Spleen (tissue), 11 donors: ENCODE measurements around the gene RERE. TPM values are rescaled to one million over a fixed set of nuclear protein-coding genes. Genes with fewer than 3 reads are reported as not detected.

ENCODE experiments used
- DNase-seq: peaks from one replicate; pipeline ENCODE4 v3.0.0-alpha.2; 2020
- H3K27ac ChIP-seq, 8 donors: fragments of 200-600 bp; sonication (generic) in 7 of 8; 1 replicate in 4 of 8; 2 replicates in 4 of 8; pipeline versions ENCODE4 v1.5.0 to v1.8.0; 2016 to 2021; ENCODE audit warnings: inconsistent platforms in 4 of 8, mild to moderate bottlenecking in 4 of 8, moderate library complexity in 1 of 8
- H3K27me3 ChIP-seq, 7 donors: fragments of 200-600 bp; sonication (generic) in 6 of 7; replicated peaks in 1 of 7; 1 replicate in 4 of 7; 2 replicates in 3 of 7; pipeline versions ENCODE4 v1.5.0 to v1.8.0; 2016 to 2021; ENCODE audit warnings: inconsistent platforms in 3 of 7, mild to moderate bottlenecking in 1 of 7
- H3K36me3 ChIP-seq, 6 donors: fragments of 200-600 bp; sonication (generic) in 5 of 6; 1 replicate in 4 of 6; 2 replicates in 2 of 6; pipeline versions ENCODE4 v1.5.0 to v1.8.0; 2016 to 2021; ENCODE audit warnings: inconsistent platforms in 2 of 6
- H3K4me1 ChIP-seq, 6 donors: fragments of 200-600 bp; sonication (generic) in 5 of 6; 1 replicate in 3 of 6; 2 replicates in 3 of 6; pipeline versions ENCODE4 v1.5.0 to v1.8.0; 2016 to 2021; ENCODE audit warnings: inconsistent platforms in 3 of 6
- H3K4me3 ChIP-seq, 8 donors: fragments of 200-600 bp; sonication (generic) in 7 of 8; 1 replicate in 4 of 8; 2 replicates in 4 of 8; pipeline versions ENCODE4 v1.5.0 to v1.8.0; 2016 to 2021; ENCODE audit warnings: inconsistent platforms in 4 of 8, mild to moderate bottlenecking in 4 of 8, moderate library complexity in 2 of 8
- H3K9me3 ChIP-seq, 8 donors: fragments of 200-600 bp; sonication (generic) in 7 of 8; 1 replicate in 4 of 8; 2 replicates in 4 of 8; pipeline versions ENCODE4 v1.5.0 to v1.8.0; 2016 to 2021; ENCODE audit warnings: inconsistent platforms in 4 of 8
- POLR2A ChIP-seq, 3 donors: fragments of 450-650 bp; IDR thresholded peaks; one replicate each; pipeline ENCODE4 v1.5.1; 2017; ENCODE audit warnings: antibody characterized with exemption in 3 of 3, mild to moderate bottlenecking in 1 of 3
- POLR2AphosphoS5 ChIP-seq, 3 donors: sonication (generic); formaldehyde crosslinking; IDR thresholded peaks; one replicate each; pipeline ENCODE4 v1.5.1; 2017; ENCODE audit warnings: antibody characterized with exemption in 3 of 3
- WGBS, 5 donors: extraction: QIAGEN DNeasy Blood & Tissue Kit in 3 of 5; methylation state at CpG; one replicate each; pipeline versions ENCODE4 v1.1.5 to v1.1.7; 2013 to 2018; 5-methylcytosine and 5-hydroxymethylcytosine counted together
- intact Hi-C: fragments of 100-400 bp; cut with DNase I; formaldehyde crosslinking; loops from one replicate; pipeline ENCODE4 v1.15.0; 2023; ENCODE audit warnings: low total_unique reads
- polyA plus RNA-seq, 3 donors: library from polyadenylated mRNA; stranded (reverse); fragments of 200-250 nt; gene quantifications; one replicate each; pipeline ENCODE4 v1.2.1, GENCODE V29; 2013
- total RNA-seq, 7 donors: library from RNA; depleted of rRNA in 3 of 7; stranded (reverse); fragments of >200 nt in 3 of 7; fragmentation: NEBNext Ultra II Directional in 4 of 7; extraction: Animal tissue kit (Norgen Biotek cat#: 25700) in 4 of 7; gene quantifications; one replicate each; pipeline versions ENCODE4 v1.1.0 to v1.2.1, GENCODE V29; 2016 to 2021
- TF ChIP-seq, protein P1 (sequence below), 11 experiments: fragments of 200-600 bp in 7 of 11; fragments of 450-650 bp in 4 of 11; sonication (generic) in 4 of 11; IDR thresholded peaks in 8 of 11; conservative IDR thresholded peaks in 3 of 11; 1 replicate in 7 of 11; 2 replicates in 4 of 11; pipeline versions ENCODE4 v1.4.0 to v1.8.0; 2016 to 2021; ENCODE audit warnings: antibody characterized with exemption in 11 of 11, inconsistent platforms in 4 of 11, mild to moderate bottlenecking in 1 of 11
- donor health status: healthy with polysubstance abuse.
- donor health status: DM: no; HTN: no; CAD: no; lungs with moderate emphysema.
- donor health status: DM: no; HTN: no; CAD: no.
- donor health status: Bipolar disorder and iron deficiency.
- donor health status: healthy.
- donor health status: DM: no; HTN: no; CAD: no.
- donor health status: DM: yes; HTN: yes; CAD: no.

Gene RERE
- total and polyA plus RNA-seq, 10 donors: 10.3 to 149 (median 117) TPM

DNA sequence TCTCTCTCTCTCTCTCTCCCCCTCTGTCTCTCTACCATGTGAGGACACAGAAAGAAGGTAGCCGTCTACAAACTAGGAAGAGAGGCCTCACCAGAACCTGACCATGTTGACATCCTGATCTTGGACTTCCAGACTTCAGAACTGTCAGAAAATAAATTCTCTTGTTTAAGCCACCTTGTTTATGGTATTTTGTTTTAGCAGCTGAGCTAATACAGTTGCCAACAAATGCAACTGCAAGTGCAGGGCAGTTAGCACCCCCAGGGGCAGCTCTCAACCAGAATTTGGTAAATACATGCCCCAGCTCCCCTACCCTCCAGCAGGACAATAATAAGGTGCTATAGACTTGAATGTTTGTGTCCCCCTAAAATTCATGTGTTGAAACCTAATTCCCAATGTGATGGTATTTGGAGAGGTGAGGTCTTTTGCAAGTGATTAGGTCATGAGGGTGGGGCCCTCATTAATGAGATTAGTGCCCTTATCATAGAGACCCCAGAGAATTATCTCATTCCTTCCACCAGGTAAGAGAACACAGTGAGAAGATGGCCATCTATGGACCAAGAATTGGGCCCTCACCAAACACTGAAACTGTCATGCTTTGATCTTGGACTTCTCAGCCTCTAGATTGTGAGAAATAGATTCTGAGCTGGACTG, 506.2 kb downstream of the RERE start:
- peaks cover 0 to 18% (median 8%) of the 10 kb centered on the region in 6 donors for H3K4me1 ChIP-seq
- TF ChIP-seq, protein P1, sequence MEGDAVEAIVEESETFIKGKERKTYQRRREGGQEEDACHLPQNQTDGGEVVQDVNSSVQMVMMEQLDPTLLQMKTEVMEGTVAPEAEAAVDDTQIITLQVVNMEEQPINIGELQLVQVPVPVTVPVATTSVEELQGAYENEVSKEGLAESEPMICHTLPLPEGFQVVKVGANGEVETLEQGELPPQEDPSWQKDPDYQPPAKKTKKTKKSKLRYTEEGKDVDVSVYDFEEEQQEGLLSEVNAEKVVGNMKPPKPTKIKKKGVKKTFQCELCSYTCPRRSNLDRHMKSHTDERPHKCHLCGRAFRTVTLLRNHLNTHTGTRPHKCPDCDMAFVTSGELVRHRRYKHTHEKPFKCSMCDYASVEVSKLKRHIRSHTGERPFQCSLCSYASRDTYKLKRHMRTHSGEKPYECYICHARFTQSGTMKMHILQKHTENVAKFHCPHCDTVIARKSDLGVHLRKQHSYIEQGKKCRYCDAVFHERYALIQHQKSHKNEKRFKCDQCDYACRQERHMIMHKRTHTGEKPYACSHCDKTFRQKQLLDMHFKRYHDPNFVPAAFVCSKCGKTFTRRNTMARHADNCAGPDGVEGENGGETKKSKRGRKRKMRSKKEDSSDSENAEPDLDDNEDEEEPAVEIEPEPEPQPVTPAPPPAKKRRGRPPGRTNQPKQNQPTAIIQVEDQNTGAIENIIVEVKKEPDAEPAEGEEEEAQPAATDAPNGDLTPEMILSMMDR (IDR thresholded peaks at IDR 0.05 in 8 of 11, conservative IDR thresholded peaks at IDR 0.05 in 3 of 11): no peak
- TF ChIP-seq POLR2A (IDR thresholded peaks at IDR 0.05) (no peak), POLR2AphosphoS5 (IDR thresholded peaks at IDR 0.05) (no peak)
- H3K36me3 ChIP-seq: no peaks in the 10 kb centered on the region
- 61 to 89% (median 69%) methylated on average over 1 of the region's 1 CpG for WGBS, 5 donors
- peaks cover 0 to 9% (median 6%) of the 10 kb centered on the region in 8 donors for H3K9me3 ChIP-seq
- no peak overlapping the region for H3K27ac ChIP-seq
- intact Hi-C loops: loop anchor here (10.0 kb wide), 1 partner anchor 296 kb away; no protein-coding TSS in a partner anchor
- H3K4me3 ChIP-seq: no peak overlapping the region
- H3K27me3 ChIP-seq: peaks cover 0 to 29% (median 8%) of the 10 kb centered on the region in 7 donors
- no peak for DNase-seq

DNA sequence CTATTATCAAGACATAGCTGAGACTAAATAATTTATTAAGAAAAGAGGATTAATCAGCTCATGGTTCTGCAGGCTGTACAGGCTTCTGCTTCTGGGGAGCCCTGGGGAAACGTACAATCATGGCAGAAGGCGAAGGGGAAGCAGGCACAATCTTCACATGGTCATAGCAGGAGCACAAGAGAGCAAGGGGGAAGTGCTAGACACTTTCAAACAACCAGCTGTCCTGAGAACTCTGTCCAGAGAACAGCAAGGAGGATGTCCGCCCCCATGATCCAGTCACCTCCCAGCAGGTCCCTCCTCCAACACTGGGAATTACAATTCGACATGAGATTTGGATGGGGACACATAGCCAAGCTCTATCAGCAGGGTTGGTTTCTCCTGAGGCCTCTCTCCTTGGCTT, 509.8 kb downstream of the RERE start:
- TF ChIP-seq, protein P1 (IDR thresholded peaks at IDR 0.05 in 8 of 11, conservative IDR thresholded peaks at IDR 0.05 in 3 of 11): no peak
- TF ChIP-seq POLR2AphosphoS5 (IDR thresholded peaks at IDR 0.05): no peak
- no peak for TF ChIP-seq POLR2A (IDR thresholded peaks at IDR 0.05)
- WGBS, 5 donors: 58 to 69% (median 66%) methylated on average over 3 to 4 of the region's 4 CpGs

DNA sequence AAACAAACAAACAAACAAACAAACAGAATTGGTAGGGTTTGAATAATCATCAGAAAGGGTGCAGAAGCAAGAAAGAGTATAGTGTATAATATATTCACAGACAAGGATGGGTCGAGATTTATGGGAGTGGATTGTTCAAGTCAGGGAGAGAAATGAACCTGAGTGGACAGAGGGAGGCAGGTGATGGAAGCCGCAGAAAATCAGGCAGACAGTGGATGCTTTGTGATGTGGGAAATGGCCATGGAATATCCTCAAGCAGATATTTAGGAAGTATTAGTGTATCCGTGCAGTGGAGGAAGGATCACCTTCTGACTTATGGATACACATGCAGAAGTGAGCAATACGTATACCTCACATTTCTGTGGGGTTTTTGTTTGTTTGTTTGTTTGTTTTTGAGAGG, 513.6 kb downstream of the RERE start:
- no peaks in the 10 kb centered on the region for H3K36me3 ChIP-seq
- no peak overlapping the region for H3K27ac ChIP-seq
- 82 to 91% (median 88%) methylated on average over 4 of the region's 4 CpGs for WGBS, 5 donors
- TF ChIP-seq POLR2A (IDR thresholded peaks at IDR 0.05): no peak
- TF ChIP-seq, protein P1 (IDR thresholded peaks at IDR 0.05 in 8 of 11, conservative IDR thresholded peaks at IDR 0.05 in 3 of 11): no peak
- TF ChIP-seq POLR2AphosphoS5 (IDR thresholded peaks at IDR 0.05): no peak
- intact Hi-C loops: no loop called here
- H3K9me3 ChIP-seq: no peaks in the 10 kb centered on the region
- H3K4me3 ChIP-seq: no peak overlapping the region
- H3K4me1 ChIP-seq: no peaks in the 10 kb centered on the region
- H3K27me3 ChIP-seq: peaks cover 0 to 13% (median 0%) of the 10 kb centered on the region in 7 donors
- DNase-seq: no peak

More for the DNA sequence above, 509.8 kb downstream of the RERE start:
- Histone ChIP-seq H3K27ac (no peak overlapping the region), H3K9me3 (peaks cover 0 to 9% (median 6%) of the 10 kb centered on the region in 8 donors), H3K4me1 (no peaks in the 10 kb centered on the region), H3K27me3 (no peaks in the 10 kb centered on the region), H3K4me3 (no peak overlapping the region), H3K36me3 (no peaks in the 10 kb centered on the region)
- intact Hi-C loops: loop anchor here (2.0 kb wide), 1 partner anchor 275 kb away; no protein-coding TSS in a partner anchor
- no peak for DNase-seq

DNA sequence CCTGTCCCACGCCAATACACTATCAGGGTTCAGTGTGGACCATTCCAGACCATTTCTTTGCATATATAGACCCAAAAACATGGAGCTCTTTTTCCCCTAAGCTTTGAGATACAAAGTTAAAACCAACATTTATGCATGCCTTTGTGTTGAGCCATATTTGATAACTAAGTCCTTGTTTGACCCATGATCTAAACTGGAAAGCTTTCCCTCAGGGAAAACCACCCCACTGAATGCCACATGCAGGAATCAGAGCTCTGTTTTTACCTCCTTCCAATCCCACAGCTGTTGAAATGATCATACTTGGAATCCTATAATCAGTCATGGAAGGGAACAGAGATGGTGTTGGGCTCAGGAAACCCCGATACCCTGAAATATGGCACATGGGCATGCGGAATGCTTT, 514.3 kb downstream of the RERE start:
- TF ChIP-seq POLR2A (IDR thresholded peaks at IDR 0.05) (no peak), POLR2AphosphoS5 (IDR thresholded peaks at IDR 0.05) (no peak)
- TF ChIP-seq, protein P1 (IDR thresholded peaks at IDR 0.05 in 8 of 11, conservative IDR thresholded peaks at IDR 0.05 in 3 of 11): no peak
- H3K4me3 ChIP-seq: no peak overlapping the region
- intact Hi-C loops: no loop called here
- no peaks in the 10 kb centered on the region for H3K4me1 ChIP-seq
- peaks cover 0 to 13% (median 0%) of the 10 kb centered on the region in 7 donors for H3K27me3 ChIP-seq
- H3K36me3 ChIP-seq: no peaks in the 10 kb centered on the region
- 85 to 95% (median 94%) methylated on average over 3 of the region's 3 CpGs for WGBS, 5 donors
- DNase-seq: no peak
- no peaks in the 10 kb centered on the region for H3K9me3 ChIP-seq
- no peak overlapping the region for H3K27ac ChIP-seq
